ENCODE results near the gene PMS2.

Gene PMS2

DNA sequence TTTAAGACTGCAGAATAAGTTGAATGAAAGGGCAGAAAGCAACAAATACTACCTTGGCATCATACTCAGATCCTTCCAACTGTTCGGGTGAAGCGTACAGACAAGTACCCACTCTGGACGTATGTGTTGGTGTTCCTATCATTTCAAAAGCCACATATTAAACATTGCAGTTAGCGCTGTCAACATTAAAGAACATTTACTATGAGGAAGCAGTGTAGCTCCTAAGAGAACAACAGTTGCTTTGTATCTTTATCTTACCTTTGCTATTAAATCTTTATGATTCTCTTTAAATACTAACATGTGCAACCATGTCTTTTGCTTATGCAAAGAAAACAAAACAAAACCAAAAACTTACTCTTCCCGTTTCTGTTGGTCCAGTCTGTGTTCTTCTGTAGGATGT, 19.7 kb upstream of the PMS2 start:
- TF ChIP-seq EZH2 (optimal IDR thresholded peaks at IDR 0.05; ENCODE audit: low read depth, low read length): no peak
- no peak overlapping the region for H3K4me2 ChIP-seq (ENCODE audit: low read depth, low read length)
- H3F3A ChIP-seq (ENCODE audit: insufficient read depth, low read length): 0 out of 2 replicates have a peak, but pooled peaks cover 2% of the 10 kb centered on the region
- H3K9me2 ChIP-seq (replicated peaks; ENCODE audit: insufficient read depth, low read length): no peaks in the 10 kb centered on the region
- no peaks in the 10 kb centered on the region for H3K9me3 ChIP-seq (replicated peaks; ENCODE audit: insufficient read depth, low read length)
- H4K20me1 ChIP-seq (ENCODE audit: insufficient read depth, low read length): no peaks in the 10 kb centered on the region
- H3K4me3 ChIP-seq (ENCODE audit: low read length): no peak overlapping the region
- peaks cover 4% of the 10 kb centered on the region; the same call in 1 of the 2 replicates for H3K79me2 ChIP-seq (ENCODE audit: low read length)
- no peak overlapping the region for H2AFZ ChIP-seq (ENCODE audit: low read length)
- no peak overlapping the region for H3K27ac ChIP-seq (ENCODE audit: low read length)
- no peaks in the 10 kb centered on the region for H3K4me1 ChIP-seq (ENCODE audit: low read length)
- H3K27me3 ChIP-seq (replicated peaks; ENCODE audit: insufficient read depth, low read length): no peaks in the 10 kb centered on the region
- no peak for DNase-seq
- peaks cover 14% of the 10 kb centered on the region; the same call in 1 of the 2 replicates for H3K36me3 ChIP-seq (replicated peaks; ENCODE audit: insufficient read depth, low read length)
- H3K9ac ChIP-seq (ENCODE audit: low read length): no peak overlapping the region

DNA sequence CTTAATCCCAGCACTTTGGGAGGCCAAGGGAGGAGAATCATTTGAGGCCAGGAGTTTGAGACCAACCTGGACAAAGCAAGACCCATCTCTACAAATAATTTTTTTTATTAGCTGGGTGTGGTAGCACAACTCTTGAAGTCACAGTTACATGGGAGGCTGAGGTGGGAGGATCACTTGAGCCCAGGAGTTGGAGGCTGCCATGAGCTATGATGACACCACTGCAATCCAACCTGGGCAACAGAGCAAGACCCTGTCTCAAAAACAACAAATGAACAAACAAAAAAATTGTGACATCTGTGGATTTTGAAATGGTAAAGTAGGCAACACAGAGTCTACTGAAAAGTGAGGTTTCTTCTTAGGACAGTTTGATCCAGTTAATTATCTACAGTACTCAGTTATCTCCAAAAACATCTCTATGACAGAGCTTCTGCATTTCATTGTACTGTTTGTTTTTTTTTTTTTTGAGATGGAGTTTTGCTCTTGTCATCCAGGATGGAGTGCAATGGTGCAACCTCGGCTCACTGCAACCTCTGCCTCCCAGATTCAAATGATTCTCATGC, 19.0 kb upstream of the PMS2 start:
- Histone ChIP-seq H3K4me3 (ENCODE audit: low read length) (no peak overlapping the region), H3K36me3 (replicated peaks; ENCODE audit: insufficient read depth, low read length) (peaks cover 20% of the 10 kb centered on the region; the same call in 1 of the 2 replicates)

DNA sequence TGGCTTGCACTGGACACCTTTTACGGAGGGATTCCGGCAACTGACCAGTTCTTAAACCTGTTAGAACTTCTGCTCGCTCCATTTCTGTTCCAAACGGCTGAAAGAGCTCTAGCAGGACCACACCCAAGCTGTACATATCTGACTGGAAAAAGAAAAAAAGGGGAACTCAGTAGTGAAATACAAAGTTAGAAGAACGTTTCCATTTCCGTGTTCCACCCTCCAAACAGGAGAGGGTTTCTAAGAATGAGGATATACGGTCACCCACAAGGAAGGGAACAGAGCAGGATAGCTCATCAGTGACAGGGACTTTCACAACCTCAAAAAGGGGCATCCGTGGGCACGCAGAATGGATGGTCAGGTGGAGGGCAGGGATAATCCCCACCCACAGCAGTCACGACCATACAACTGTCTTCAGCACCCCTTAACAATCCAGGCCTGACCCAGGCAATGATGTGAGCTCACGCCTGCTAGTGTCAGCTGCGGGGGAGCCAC, 18.0 kb upstream of the PMS2 start:
- Histone ChIP-seq H3K4me1 (ENCODE audit: low read length) (no peaks in the 10 kb centered on the region), H4K20me1 (ENCODE audit: insufficient read depth, low read length) (no peaks in the 10 kb centered on the region), H3K9ac (ENCODE audit: low read length) (no peak overlapping the region), H3K79me2 (ENCODE audit: low read length) (peaks cover 14% of the 10 kb centered on the region), H3K9me3 (replicated peaks; ENCODE audit: insufficient read depth, low read length) (no peaks in the 10 kb centered on the region), H2AFZ (ENCODE audit: low read length) (no peak overlapping the region), H3K36me3 (replicated peaks; ENCODE audit: insufficient read depth, low read length) (peaks cover 24% of the 10 kb centered on the region; the same call in 1 of the 2 replicates), H3F3A (ENCODE audit: insufficient read depth, low read length) (0 out of 2 replicates have a peak, but pooled peaks cover 3% of the 10 kb centered on the region), H3K4me3 (ENCODE audit: low read length) (no peak overlapping the region), H3K9me2 (replicated peaks; ENCODE audit: insufficient read depth, low read length) (no peaks in the 10 kb centered on the region), H3K27me3 (replicated peaks; ENCODE audit: insufficient read depth, low read length) (no peaks in the 10 kb centered on the region), H3K4me2 (ENCODE audit: low read depth, low read length) (no peak overlapping the region), H3K27ac (ENCODE audit: low read length) (no peak overlapping the region)
- DNase-seq: no peak
- TF ChIP-seq EZH2phosphoT487 (IDR thresholded peaks at IDR 0.05; ENCODE audit: low read length): no peak
- TF ChIP-seq, protein P1, sequence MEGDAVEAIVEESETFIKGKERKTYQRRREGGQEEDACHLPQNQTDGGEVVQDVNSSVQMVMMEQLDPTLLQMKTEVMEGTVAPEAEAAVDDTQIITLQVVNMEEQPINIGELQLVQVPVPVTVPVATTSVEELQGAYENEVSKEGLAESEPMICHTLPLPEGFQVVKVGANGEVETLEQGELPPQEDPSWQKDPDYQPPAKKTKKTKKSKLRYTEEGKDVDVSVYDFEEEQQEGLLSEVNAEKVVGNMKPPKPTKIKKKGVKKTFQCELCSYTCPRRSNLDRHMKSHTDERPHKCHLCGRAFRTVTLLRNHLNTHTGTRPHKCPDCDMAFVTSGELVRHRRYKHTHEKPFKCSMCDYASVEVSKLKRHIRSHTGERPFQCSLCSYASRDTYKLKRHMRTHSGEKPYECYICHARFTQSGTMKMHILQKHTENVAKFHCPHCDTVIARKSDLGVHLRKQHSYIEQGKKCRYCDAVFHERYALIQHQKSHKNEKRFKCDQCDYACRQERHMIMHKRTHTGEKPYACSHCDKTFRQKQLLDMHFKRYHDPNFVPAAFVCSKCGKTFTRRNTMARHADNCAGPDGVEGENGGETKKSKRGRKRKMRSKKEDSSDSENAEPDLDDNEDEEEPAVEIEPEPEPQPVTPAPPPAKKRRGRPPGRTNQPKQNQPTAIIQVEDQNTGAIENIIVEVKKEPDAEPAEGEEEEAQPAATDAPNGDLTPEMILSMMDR (IDR thresholded peaks at IDR 0.05; ENCODE audit: low read length): no peak
- no peak for TF ChIP-seq EZH2 (optimal IDR thresholded peaks at IDR 0.05; ENCODE audit: low read depth, low read length)

More for the DNA sequence above, 19.0 kb upstream of the PMS2 start:
- Histone ChIP-seq H3K27ac (ENCODE audit: low read length) (no peak overlapping the region), H4K20me1 (ENCODE audit: insufficient read depth, low read length) (no peaks in the 10 kb centered on the region), H3K4me1 (ENCODE audit: low read length) (no peaks in the 10 kb centered on the region), H3K9ac (ENCODE audit: low read length) (no peak overlapping the region), H3K9me2 (replicated peaks; ENCODE audit: insufficient read depth, low read length) (no peaks in the 10 kb centered on the region), H3F3A (ENCODE audit: insufficient read depth, low read length) (0 out of 2 replicates have a peak, but pooled peaks cover 3% of the 10 kb centered on the region), H3K9me3 (replicated peaks; ENCODE audit: insufficient read depth, low read length) (no peaks in the 10 kb centered on the region), H3K79me2 (ENCODE audit: low read length) (peaks cover 9% of the 10 kb centered on the region; the same call in 1 of the 2 replicates), H3K4me2 (ENCODE audit: low read depth, low read length) (no peak overlapping the region), H3K27me3 (replicated peaks; ENCODE audit: insufficient read depth, low read length) (no peaks in the 10 kb centered on the region), H2AFZ (ENCODE audit: low read length) (no peak overlapping the region)
- TF ChIP-seq, protein P1 (IDR thresholded peaks at IDR 0.05; ENCODE audit: low read length): no peak
- no peak for TF ChIP-seq EZH2phosphoT487 (IDR thresholded peaks at IDR 0.05; ENCODE audit: low read length)
- no peak for TF ChIP-seq EZH2 (optimal IDR thresholded peaks at IDR 0.05; ENCODE audit: low read depth, low read length)
- DNase-seq: no peak

Measured in MM.1S (cell line).